ENCODE data around the gene FCHO2.
"Not testable (repeated sequence)": the region's sequence is repeated elsewhere in the genome, so short reads cannot be mapped to it uniquely, and the experiment has no call there.

The FCHO2 gene

GRCh38 chr5:72955768-72956323 is at the start of gene FCHO2:
Gene FCHO2, plus strand, starts transcription at chr5:72956041. Its CDS starts 56 bp downstream, at chr5:72956097.
- DNase-seq = peak; percentile 98

GRCh38 chr5:72906806-72907205 is 49.0 kb upstream of the FCHO2 start:
- no peak for DNase-seq

- no peak for DNase-seq
Measured at GRCh38 chr5:72908664-72909063, 47.2 kb upstream of the FCHO2 start.

- no peak for DNase-seq
Measured at GRCh38 chr5:72917371-72917776, 38.5 kb upstream of the FCHO2 start.

- no peak for DNase-seq
Measured at GRCh38 chr5:72920690-72921502, 34.9 kb upstream of the FCHO2 start.

GRCh38 chr5:72921886-72922285 is 34.0 kb upstream of the FCHO2 start:
- DNase-seq = no peak

- DNase-seq = no peak
Measured at GRCh38 chr5:72922422-72922821, 33.4 kb upstream of the FCHO2 start.

GRCh38 chr5:72925336-72926010 is 30.4 kb upstream of the FCHO2 start:
- DNase-seq = no peak

GRCh38 chr5:72932686-72933085 is 23.2 kb upstream of the FCHO2 start:
- DNase-seq = not testable (repeated sequence)

GRCh38 chr5:72934953-72935725 is 20.7 kb upstream of the FCHO2 start:
- not testable (repeated sequence) for DNase-seq

- DNase-seq = no peak
Measured at GRCh38 chr5:72936893-72937292, 18.9 kb upstream of the FCHO2 start.

- DNase-seq = no peak
Measured at GRCh38 chr5:72937517-72938061, 18.3 kb upstream of the FCHO2 start.

GRCh38 chr5:72938206-72938605 is 17.6 kb upstream of the FCHO2 start:
- DNase-seq = no peak

GRCh38 chr5:72940082-72940481 is 15.8 kb upstream of the FCHO2 start:
- no peak for DNase-seq

GRCh38 chr5:72943307-72943706 is 12.5 kb upstream of the FCHO2 start:
- DNase-seq = no peak

GRCh38 chr5:72947498-72947897 is 8.3 kb upstream of the FCHO2 start:
- no peak for DNase-seq

GRCh38 chr5:72949481-72949880 is 6.4 kb upstream of the FCHO2 start:
- DNase-seq = no peak

- no peak for DNase-seq
Measured at GRCh38 chr5:72951671-72952468, 4.0 kb upstream of the FCHO2 start.

- no peak for DNase-seq
Measured at GRCh38 chr5:72954389-72954788, 1.5 kb upstream of the FCHO2 start.

GRCh38 chr5:72955143-72955767 is 586 bp upstream of the FCHO2 start:
- no peak for DNase-seq

- DNase-seq = peak; percentile 82
Measured at GRCh38 chr5:72956324-72957140, 691 bp downstream of the FCHO2 start.

Data from right hindlimb (tissue), 1 donor.